Neuronal stem cell (in vitro differentiated cells): ENCODE measurements around the gene PTPRQ.

Experiments used
- DNase-seq: peaks from one replicate; pipeline ENCODE4 v3.0.0-alpha.2; 2013; ENCODE audit warnings: low spot score
- H2AFZ ChIP-seq: one replicate; pipeline ENCODE4 v1.6.1; 2013; ENCODE audit warnings: mild to moderate bottlenecking, low read length, inconsistent platforms
- H2AK5ac ChIP-seq: 2 replicates; pipeline ENCODE4 v1.6.1; 2013; ENCODE audit warnings: low read depth, mild to moderate bottlenecking, inconsistent platforms, low read length, moderate library complexity, mixed read lengths
- H2BK120ac ChIP-seq: 2 replicates; pipeline ENCODE4 v1.6.1; 2013; ENCODE audit warnings: low read depth, mild to moderate bottlenecking, inconsistent platforms, low read length, moderate library complexity, mixed read lengths
- H2BK12ac ChIP-seq: one replicate; pipeline ENCODE4 v1.6.1; 2013; ENCODE audit warnings: low read length, inconsistent platforms
- H2BK15ac ChIP-seq: 2 replicates; pipeline ENCODE4 v1.6.1; 2013; ENCODE audit warnings: mild to moderate bottlenecking, low read length, inconsistent platforms, mixed read lengths
- H2BK5ac ChIP-seq: one replicate; pipeline ENCODE4 v1.6.1; 2013; ENCODE audit warnings: inconsistent platforms, mild to moderate bottlenecking, low read length, moderate library complexity
- H3K14ac ChIP-seq: one replicate; pipeline ENCODE4 v1.6.1; 2013; ENCODE audit warnings: low read length, inconsistent platforms
- H3K18ac ChIP-seq: 2 replicates; pipeline ENCODE4 v1.6.1; 2013; ENCODE audit warnings: low read length, inconsistent platforms
- H3K23ac ChIP-seq: 2 replicates; pipeline ENCODE4 v1.6.1; 2013; ENCODE audit warnings: low read depth, mild to moderate bottlenecking, mixed read lengths, low read length, inconsistent platforms; ENCODE audit not compliant: poor library complexity
- H3K27ac ChIP-seq: replicated peaks from 3 replicates; pipeline ENCODE4 v1.5.1; 2013; ENCODE audit warnings: low read length, inconsistent platforms
- H3K27me3 ChIP-seq, 3 experiments: 2 replicates each; pipeline ENCODE4 v1.6.1; 2013; ENCODE audit warnings: low read length in 3 of 3, mild to moderate bottlenecking in 2 of 3, inconsistent platforms in 1 of 3, low read depth in 1 of 3, mixed read lengths in 1 of 3, moderate library complexity in 1 of 3; ENCODE audit not compliant: control insufficient read depth in 3 of 3, insufficient read depth in 3 of 3
- H3K36me3 ChIP-seq, 2 donors: replicated peaks in 1 of 2; 2 replicates each; pipeline ENCODE4 v1.6.1; 2013; ENCODE audit warnings: low read length in 2 of 2; ENCODE audit not compliant: control insufficient read depth in 2 of 2, insufficient read depth in 2 of 2
- H3K4ac ChIP-seq: 2 replicates; pipeline ENCODE4 v1.6.1; 2013; ENCODE audit warnings: inconsistent platforms, mild to moderate bottlenecking, low read length, moderate library complexity
- H3K4me1 ChIP-seq, 2 donors: 1 replicate in 1 of 2; 2 replicates in 1 of 2; pipeline ENCODE4 v1.6.1; 2013; ENCODE audit warnings: low read length in 2 of 2, low read depth in 1 of 2; ENCODE audit not compliant: control insufficient read depth in 2 of 2, insufficient read depth in 1 of 2
- H3K4me2 ChIP-seq: one replicate; pipeline ENCODE4 v1.6.1; 2013; ENCODE audit warnings: mild to moderate bottlenecking, low read length, inconsistent platforms; ENCODE audit not compliant: insufficient read depth, poor library complexity, severe bottlenecking
- H3K4me3 ChIP-seq, 2 donors: 2 replicates each; pipeline ENCODE4 v1.5.1; 2013; ENCODE audit warnings: low read length in 2 of 2, mild to moderate bottlenecking in 2 of 2, inconsistent platforms in 1 of 2, moderate library complexity in 1 of 2
- H3K79me1 ChIP-seq: one replicate; pipeline ENCODE4 v1.6.1; 2013; ENCODE audit warnings: low read depth, mild to moderate bottlenecking, inconsistent platforms, low read length, moderate library complexity
- H3K9ac ChIP-seq: one replicate; pipeline ENCODE4 v1.6.1; 2013; ENCODE audit warnings: mild to moderate bottlenecking, low read depth, low read length, inconsistent platforms; ENCODE audit not compliant: poor library complexity
- H3K9me3 ChIP-seq, 2 donors: replicated peaks in 1 of 2; 2 replicates each; pipeline versions ENCODE3 to v1.6.1; 2013; ENCODE audit warnings: low read length in 2 of 2, mild to moderate bottlenecking in 2 of 2, inconsistent platforms in 1 of 2, low read depth in 1 of 2, mixed read lengths in 1 of 2, moderate library complexity in 1 of 2; ENCODE audit not compliant: control insufficient read depth in 2 of 2, insufficient read depth in 1 of 2
- H4K8ac ChIP-seq: one replicate; pipeline ENCODE4 v1.6.1; 2013; ENCODE audit warnings: low read depth, mild to moderate bottlenecking, inconsistent platforms, low read length, moderate library complexity
- H4K91ac ChIP-seq: one replicate; pipeline ENCODE4 v1.6.1; 2013; ENCODE audit warnings: low read length, low read depth, mild to moderate bottlenecking, inconsistent platforms; ENCODE audit not compliant: poor library complexity
- WGBS, 2 donors: extraction: QIAGEN DNeasy Blood & Tissue Kit; methylation state at CpG; one replicate each; pipeline ENCODE4 v1.1.7; 2013; ENCODE audit warnings: missing lambda C conversion rate in 2 of 2, mixed read lengths in 1 of 2; ENCODE audit not compliant: insufficient read length in 2 of 2, insufficient replicate concordance in 1 of 2; ENCODE audit errors: extremely low coverage in 2 of 2; 5-methylcytosine and 5-hydroxymethylcytosine counted together

The PTPRQ gene

GRCh38 chr12:80636832-80637231 is 192.8 kb downstream of the PTPRQ start:
- Histone ChIP-seq H3K79me1 (no peaks in the 10 kb centered on the region), H3K4me1 (peaks cover 1 to 5% of the 10 kb centered on the region in 2 donors), H3K36me3 (no peaks in the 10 kb centered on the region), H3K18ac (no peak overlapping the region), H3K4ac (no peak overlapping the region), H2BK120ac (no peak overlapping the region), H3K9ac (no peak overlapping the region), H3K27me3 (peaks cover 0 to 5% (median 0%) of the 10 kb centered on the region in 3 experiments), H2BK12ac (no peak overlapping the region), H3K9me3 (no peaks in the 10 kb centered on the region), H3K14ac (no peak overlapping the region), H2BK5ac (no peak overlapping the region), H2AFZ (no peak overlapping the region), H4K8ac (no peak overlapping the region), H3K27ac (no peak overlapping the region), H2BK15ac (no peak overlapping the region), H4K91ac (no peak overlapping the region), H2AK5ac (no peak overlapping the region), H3K23ac (no peak overlapping the region), H3K4me2 (no peak overlapping the region), H3K4me3 (no peak overlapping the region)
- no CpG with 5 or more reads among the region's 4 CpGs for WGBS, 2 donors
- no peak for DNase-seq

- no peak overlapping the region for H3K27ac ChIP-seq
- no peak overlapping the region for H3K9ac ChIP-seq
- H3K4me2 ChIP-seq: no peak overlapping the region
- no peak overlapping the region for H2AK5ac ChIP-seq
- H2BK15ac ChIP-seq: no peak overlapping the region
- H3K79me1 ChIP-seq: no peaks in the 10 kb centered on the region
- H2AFZ ChIP-seq: no peak overlapping the region
- WGBS, 2 donors: no CpG with 5 or more reads among the region's 2 CpGs
- no peak overlapping the region for H3K23ac ChIP-seq
- H3K4ac ChIP-seq: no peak overlapping the region
- no peak for DNase-seq
- no peaks in the 10 kb centered on the region for H3K9me3 ChIP-seq
- no peak overlapping the region for H2BK12ac ChIP-seq
- no peaks in the 10 kb centered on the region for H3K4me1 ChIP-seq
- H3K4me3 ChIP-seq: no peak overlapping the region
- no peaks in the 10 kb centered on the region for H3K27me3 ChIP-seq
- no peak overlapping the region for H2BK5ac ChIP-seq
- H4K8ac ChIP-seq: no peak overlapping the region
- no peaks in the 10 kb centered on the region for H3K36me3 ChIP-seq
- H2BK120ac ChIP-seq: no peak overlapping the region
- no peak overlapping the region for H4K91ac ChIP-seq
- H3K14ac ChIP-seq: no peak overlapping the region
- H3K18ac ChIP-seq: no peak overlapping the region
Observed at GRCh38 chr12:80641936-80642335, 197.9 kb downstream of the PTPRQ start.

GRCh38 chr12:80643961-80644360 is 199.9 kb downstream of the PTPRQ start:
- DNase-seq: no peak
- Histone ChIP-seq H3K79me1 (no peaks in the 10 kb centered on the region), H3K27me3 (no peaks in the 10 kb centered on the region), H3K9ac (no peak overlapping the region), H3K18ac (no peak overlapping the region), H2BK120ac (no peak overlapping the region), H3K27ac (no peak overlapping the region), H3K14ac (no peak overlapping the region), H2AK5ac (no peak overlapping the region), H3K4me3 (no peak overlapping the region), H4K8ac (no peak overlapping the region), H3K9me3 (no peaks in the 10 kb centered on the region), H2BK12ac (no peak overlapping the region), H2BK15ac (no peak overlapping the region), H3K4ac (no peak overlapping the region), H3K4me1 (no peaks in the 10 kb centered on the region), H3K4me2 (no peak overlapping the region), H3K23ac (no peak overlapping the region), H4K91ac (no peak overlapping the region), H2BK5ac (no peak overlapping the region), H3K36me3 (no peaks in the 10 kb centered on the region), H2AFZ (no peak overlapping the region)
- WGBS, 2 donors: no CpG with 5 or more reads among the region's 2 CpGs

GRCh38 chr12:80648881-80649280 is 204.8 kb downstream of the PTPRQ start:
- no peak overlapping the region for H3K4ac ChIP-seq
- no peak overlapping the region for H2BK120ac ChIP-seq
- no peak overlapping the region for H4K91ac ChIP-seq
- H2BK12ac ChIP-seq: no peak overlapping the region
- H3K4me3 ChIP-seq: no peak overlapping the region
- H3K36me3 ChIP-seq: no peaks in the 10 kb centered on the region
- H4K8ac ChIP-seq: no peak overlapping the region
- H3K14ac ChIP-seq: no peak overlapping the region
- no CpG with 5 or more reads among the region's 1 CpG for WGBS, 2 donors
- no peak overlapping the region for H2AK5ac ChIP-seq
- DNase-seq: no peak
- H3K4me2 ChIP-seq: no peak overlapping the region
- H2AFZ ChIP-seq: no peak overlapping the region
- H3K9me3 ChIP-seq: no peaks in the 10 kb centered on the region
- H3K79me1 ChIP-seq: no peaks in the 10 kb centered on the region
- no peak overlapping the region for H3K27ac ChIP-seq
- H3K4me1 ChIP-seq: no peaks in the 10 kb centered on the region
- H3K18ac ChIP-seq: no peak overlapping the region
- no peak overlapping the region for H3K9ac ChIP-seq
- no peaks in the 10 kb centered on the region for H3K27me3 ChIP-seq
- no peak overlapping the region for H3K23ac ChIP-seq
- no peak overlapping the region for H2BK5ac ChIP-seq
- no peak overlapping the region for H2BK15ac ChIP-seq
